ENCODE measurements around the gene CACNA2D4. TPM values are rescaled to one million over a fixed set of nuclear protein-coding genes. Genes with fewer than 3 reads are reported as not detected.

CACNA2D4 gene
- total and polyA plus RNA-seq, 2 donors (not counting 1 experiment from before 2014, with no cell fraction given), result 0.68 to 0.99 TPM

DNA sequence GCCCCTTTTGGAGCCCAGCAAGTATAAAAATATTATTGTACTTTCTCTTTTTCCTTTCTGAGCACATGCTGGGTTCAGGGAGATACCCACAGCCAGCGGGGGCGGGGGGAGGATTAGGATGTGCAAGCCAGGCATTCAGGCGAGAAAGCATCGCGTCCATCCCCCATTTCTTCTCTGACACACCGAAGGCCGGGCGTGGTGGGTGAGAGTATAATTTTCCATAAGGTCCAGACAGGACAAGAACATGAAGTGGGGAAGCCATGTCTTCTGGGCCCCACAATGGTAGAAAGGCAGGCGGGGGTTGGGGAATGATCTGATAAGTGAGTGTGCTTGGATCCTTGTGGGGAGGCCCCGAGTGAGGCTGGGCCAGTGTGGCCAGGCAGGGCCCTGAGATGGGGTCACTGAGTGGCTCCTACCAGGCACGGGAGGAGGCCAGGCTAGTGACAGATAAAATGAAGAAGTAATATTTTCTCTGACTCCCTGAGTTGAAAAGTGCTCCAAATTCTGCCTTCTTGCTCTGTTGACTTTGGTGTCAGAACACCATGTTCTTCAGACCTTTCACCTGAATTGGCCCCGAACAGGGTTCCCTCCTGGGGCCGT is 108.8 kb downstream of the CACNA2D4 start:
- Histone ChIP-seq H3K27me3 (ENCODE audit: control insufficient read depth, insufficient read depth, low read length) (peaks cover 2% of the 10 kb centered on the region), H3K4me2 (ENCODE audit: extremely low read depth, insufficient read depth, low read length) (no peak overlapping the region), H4K20me1 (ENCODE audit: control insufficient read depth, extremely low read depth, insufficient read depth, low read length) (no peaks in the 10 kb centered on the region), H3K9ac (ENCODE audit: insufficient read depth, low read length) (no peak overlapping the region), H3K79me2 (ENCODE audit: control insufficient read depth, insufficient read depth, low read length) (no peaks in the 10 kb centered on the region), H3K9me3 (ENCODE audit: control insufficient read depth, insufficient read depth, low read depth, low read length) (no peaks in the 10 kb centered on the region), H3K4me3 (replicated peaks in 1 of 4; ENCODE audit: control extremely low read depth in 1 of 4, insufficient read depth in 1 of 4, low read depth in 3 of 4, low read length in 4 of 4) (no peak overlapping the region), H3K36me3 (ENCODE audit: control insufficient read depth, insufficient read depth, low read length) (no peaks in the 10 kb centered on the region), H3K27ac (ENCODE audit: insufficient read depth, low read length) (no peak overlapping the region), H2AFZ (ENCODE audit: low read length) (no peak overlapping the region), H3K4me1 (ENCODE audit: control insufficient read depth, extremely low read depth, insufficient read depth, low read length) (no peaks in the 10 kb centered on the region)
- DNase-seq (ENCODE audit: low read depth in 2 of 2), result no peak
- TF ChIP-seq, protein P1, sequence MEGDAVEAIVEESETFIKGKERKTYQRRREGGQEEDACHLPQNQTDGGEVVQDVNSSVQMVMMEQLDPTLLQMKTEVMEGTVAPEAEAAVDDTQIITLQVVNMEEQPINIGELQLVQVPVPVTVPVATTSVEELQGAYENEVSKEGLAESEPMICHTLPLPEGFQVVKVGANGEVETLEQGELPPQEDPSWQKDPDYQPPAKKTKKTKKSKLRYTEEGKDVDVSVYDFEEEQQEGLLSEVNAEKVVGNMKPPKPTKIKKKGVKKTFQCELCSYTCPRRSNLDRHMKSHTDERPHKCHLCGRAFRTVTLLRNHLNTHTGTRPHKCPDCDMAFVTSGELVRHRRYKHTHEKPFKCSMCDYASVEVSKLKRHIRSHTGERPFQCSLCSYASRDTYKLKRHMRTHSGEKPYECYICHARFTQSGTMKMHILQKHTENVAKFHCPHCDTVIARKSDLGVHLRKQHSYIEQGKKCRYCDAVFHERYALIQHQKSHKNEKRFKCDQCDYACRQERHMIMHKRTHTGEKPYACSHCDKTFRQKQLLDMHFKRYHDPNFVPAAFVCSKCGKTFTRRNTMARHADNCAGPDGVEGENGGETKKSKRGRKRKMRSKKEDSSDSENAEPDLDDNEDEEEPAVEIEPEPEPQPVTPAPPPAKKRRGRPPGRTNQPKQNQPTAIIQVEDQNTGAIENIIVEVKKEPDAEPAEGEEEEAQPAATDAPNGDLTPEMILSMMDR (conservative IDR thresholded peaks at IDR 0.05 in 1 of 2, IDR thresholded peaks at IDR 0.05 in 1 of 2; ENCODE audit: low read depth in 1 of 2, low read length in 2 of 2), result no peak
- TF ChIP-seq EZH2 (IDR thresholded peaks at IDR 0.05; ENCODE audit: low read length, missing control alignments), result no peak

DNA sequence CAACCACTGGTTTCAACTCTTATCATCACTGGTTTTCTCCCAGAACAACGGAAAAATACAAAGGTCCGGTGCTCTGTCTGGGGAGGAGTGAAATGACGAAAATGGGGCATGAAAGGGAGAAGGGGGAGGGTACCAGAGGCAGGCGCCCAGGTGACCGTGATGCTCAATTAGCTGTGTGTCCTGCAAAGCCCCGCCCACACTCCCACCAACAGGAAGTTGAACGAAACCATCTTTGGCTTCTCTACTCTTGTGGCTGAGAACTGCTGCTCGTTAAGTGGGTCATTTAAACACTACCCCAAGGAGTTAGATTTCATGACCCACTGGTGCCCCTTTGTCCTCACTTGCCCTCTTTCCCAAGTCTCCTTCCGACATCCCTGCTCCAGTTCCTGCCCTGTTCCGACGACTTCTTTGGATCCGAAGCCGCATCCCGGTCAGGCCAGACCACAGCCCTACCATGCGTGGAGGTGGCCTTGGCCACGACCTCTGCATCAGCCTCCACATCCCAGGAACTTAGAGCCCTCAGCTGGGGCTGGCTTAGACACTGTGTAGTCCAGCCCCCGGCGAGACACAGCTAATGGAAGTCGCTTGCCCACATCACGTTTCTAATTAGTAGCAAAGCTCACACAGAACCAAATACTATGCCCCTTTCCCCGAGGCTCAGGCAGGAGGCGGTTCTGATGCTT is 109.5 kb downstream of the CACNA2D4 start:
- no peak for DNase-seq (ENCODE audit: low read depth in 2 of 2)
- H3K79me2 ChIP-seq (ENCODE audit: control insufficient read depth, insufficient read depth, low read length), result no peaks in the 10 kb centered on the region

DNA sequence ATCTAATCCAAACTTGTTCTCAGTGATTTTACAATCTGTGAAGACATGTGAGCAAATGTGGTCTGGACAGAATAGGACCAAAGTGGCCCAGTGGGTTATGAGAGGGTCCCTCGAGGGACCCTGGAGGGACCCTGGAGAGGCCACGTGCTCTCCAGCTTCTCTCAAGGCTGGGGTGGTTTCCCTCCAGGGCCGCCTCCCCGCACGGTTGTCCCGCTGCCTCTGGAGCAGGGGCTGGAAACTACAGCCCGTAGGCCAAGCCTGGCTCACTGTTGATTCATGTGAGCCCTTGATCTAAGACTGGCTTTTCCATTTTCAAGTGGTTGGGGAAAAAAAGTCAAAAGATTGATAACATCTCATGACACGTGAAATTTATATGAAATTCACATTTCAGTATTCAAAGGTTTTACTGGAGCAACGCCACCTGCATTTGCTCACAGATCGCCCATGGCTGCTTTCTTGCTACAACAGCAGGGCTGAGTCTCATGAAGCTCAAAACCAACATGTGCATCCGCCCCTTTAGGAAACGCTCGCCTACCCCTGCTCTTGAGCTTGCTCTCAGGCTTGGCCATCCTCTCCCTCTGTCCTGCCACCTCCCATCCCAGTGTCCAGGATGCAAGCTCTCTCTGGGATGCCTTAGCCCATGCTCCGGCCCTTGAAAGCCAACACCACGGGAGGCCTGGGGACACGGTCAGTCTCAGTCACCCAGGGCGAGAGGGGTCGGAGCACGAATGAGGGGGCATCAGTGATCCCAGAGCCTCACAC is 110.2 kb downstream of the CACNA2D4 start:
- Histone ChIP-seq H3K79me2 (ENCODE audit: control insufficient read depth, insufficient read depth, low read length) (no peaks in the 10 kb centered on the region), H2AFZ (ENCODE audit: low read length) (no peak overlapping the region), H3K27ac (ENCODE audit: insufficient read depth, low read length) (no peak overlapping the region), H3K4me2 (ENCODE audit: extremely low read depth, insufficient read depth, low read length) (no peak overlapping the region), H3K4me1 (ENCODE audit: control insufficient read depth, extremely low read depth, insufficient read depth, low read length) (no peaks in the 10 kb centered on the region), H3K36me3 (ENCODE audit: control insufficient read depth, insufficient read depth, low read length) (no peaks in the 10 kb centered on the region), H3K9me3 (ENCODE audit: control insufficient read depth, insufficient read depth, low read depth, low read length) (no peaks in the 10 kb centered on the region), H3K4me3 (replicated peaks in 1 of 4; ENCODE audit: control extremely low read depth in 1 of 4, insufficient read depth in 1 of 4, low read depth in 3 of 4, low read length in 4 of 4) (no peak overlapping the region), H4K20me1 (ENCODE audit: control insufficient read depth, extremely low read depth, insufficient read depth, low read length) (no peaks in the 10 kb centered on the region), H3K27me3 (ENCODE audit: control insufficient read depth, insufficient read depth, low read length) (no peaks in the 10 kb centered on the region), H3K9ac (ENCODE audit: insufficient read depth, low read length) (no peak overlapping the region)
- TF ChIP-seq EZH2 (IDR thresholded peaks at IDR 0.05; ENCODE audit: low read length, missing control alignments), result no peak
- TF ChIP-seq, protein P1 (conservative IDR thresholded peaks at IDR 0.05 in 1 of 2, IDR thresholded peaks at IDR 0.05 in 1 of 2; ENCODE audit: low read depth in 1 of 2, low read length in 2 of 2), result no peak
- no peak for DNase-seq (ENCODE audit: low read depth in 2 of 2)

More for the DNA sequence above, 109.5 kb downstream of the CACNA2D4 start:
- Histone ChIP-seq H3K27ac (ENCODE audit: insufficient read depth, low read length) (no peak overlapping the region), H3K9ac (ENCODE audit: insufficient read depth, low read length) (no peak overlapping the region), H3K4me1 (ENCODE audit: control insufficient read depth, extremely low read depth, insufficient read depth, low read length) (no peaks in the 10 kb centered on the region), H3K27me3 (ENCODE audit: control insufficient read depth, insufficient read depth, low read length) (no peaks in the 10 kb centered on the region), H3K4me3 (replicated peaks in 1 of 4; ENCODE audit: control extremely low read depth in 1 of 4, insufficient read depth in 1 of 4, low read depth in 3 of 4, low read length in 4 of 4) (no peak overlapping the region), H2AFZ (ENCODE audit: low read length) (no peak overlapping the region), H3K36me3 (ENCODE audit: control insufficient read depth, insufficient read depth, low read length) (no peaks in the 10 kb centered on the region), H4K20me1 (ENCODE audit: control insufficient read depth, extremely low read depth, insufficient read depth, low read length) (no peaks in the 10 kb centered on the region), H3K4me2 (ENCODE audit: extremely low read depth, insufficient read depth, low read length) (no peak overlapping the region), H3K9me3 (ENCODE audit: control insufficient read depth, insufficient read depth, low read depth, low read length) (no peaks in the 10 kb centered on the region)
- TF ChIP-seq, protein P1 (conservative IDR thresholded peaks at IDR 0.05 in 1 of 2, IDR thresholded peaks at IDR 0.05 in 1 of 2; ENCODE audit: low read depth in 1 of 2, low read length in 2 of 2), result no peak
- no peak for TF ChIP-seq EZH2 (IDR thresholded peaks at IDR 0.05; ENCODE audit: low read length, missing control alignments)
